RKO (cell line): ENCODE results near the gene TPCN1.

Experiments used
- DNase-seq: peaks from one replicate; pipeline ENCODE4 v3.0.0-alpha.2; 2016; ENCODE audit warnings: low spot score

The TPCN1 gene

GRCh38 chr12:113310489-113310888 lies 89.2 kb downstream of the TPCN1 start:
- DNase-seq, result peak; percentile 58

- DNase-seq, result no peak
Measured at GRCh38 chr12:113314121-113314529, 92.9 kb downstream of the TPCN1 start.

GRCh38 chr12:113315358-113315757 lies 94.1 kb downstream of the TPCN1 start:
- DNase-seq, result no peak

- DNase-seq, result no peak
Measured at GRCh38 chr12:113316155-113316554, 94.9 kb downstream of the TPCN1 start.

- DNase-seq, result no peak
Measured at GRCh38 chr12:113317122-113317521, 95.9 kb downstream of the TPCN1 start.

GRCh38 chr12:113318046-113318656 lies 96.9 kb downstream of the TPCN1 start:
- no peak for DNase-seq

GRCh38 chr12:113318900-113319628 lies 97.8 kb downstream of the TPCN1 start:
- no peak for DNase-seq

- DNase-seq, result no peak
Measured at GRCh38 chr12:113320401-113320800, 99.1 kb downstream of the TPCN1 start.

- peak; percentile 66 for DNase-seq
Measured at GRCh38 chr12:113322343-113322742, 101.1 kb downstream of the TPCN1 start.

- no peak for DNase-seq
Measured at GRCh38 chr12:113325916-113326315, 104.7 kb downstream of the TPCN1 start.

- no peak for DNase-seq
Measured at GRCh38 chr12:113326775-113327395, 105.6 kb downstream of the TPCN1 start.

GRCh38 chr12:113328368-113328889 lies 107.2 kb downstream of the TPCN1 start:
- DNase-seq, result no peak

- peak; percentile 56 for DNase-seq
Measured at GRCh38 chr12:113329022-113329790, 107.9 kb downstream of the TPCN1 start.

GRCh38 chr12:113329791-113330417 lies 108.6 kb downstream of the TPCN1 start:
- DNase-seq, result no peak

GRCh38 chr12:113330505-113330904 lies 109.2 kb downstream of the TPCN1 start:
- no peak for DNase-seq

- DNase-seq, result no peak
Measured at GRCh38 chr12:113332688-113333417, 111.6 kb downstream of the TPCN1 start.

- peak; percentile 31 for DNase-seq
Measured at GRCh38 chr12:113333418-113333750, 112.1 kb downstream of the TPCN1 start.

GRCh38 chr12:113333877-113334785 lies 112.9 kb downstream of the TPCN1 start:
- peak; percentile 53 for DNase-seq

GRCh38 chr12:113334786-113335539 lies 113.7 kb downstream of the TPCN1 start, which contains the start of gene SLC8B1:
Gene SLC8B1 (minus strand): TSS chr12:113335109. CDS start chr12:113332878, 2,231 bp downstream.
- peak; percentile 84 for DNase-seq
